ENCODE results near the gene COL4A1.

Gene COL4A1

DNA sequence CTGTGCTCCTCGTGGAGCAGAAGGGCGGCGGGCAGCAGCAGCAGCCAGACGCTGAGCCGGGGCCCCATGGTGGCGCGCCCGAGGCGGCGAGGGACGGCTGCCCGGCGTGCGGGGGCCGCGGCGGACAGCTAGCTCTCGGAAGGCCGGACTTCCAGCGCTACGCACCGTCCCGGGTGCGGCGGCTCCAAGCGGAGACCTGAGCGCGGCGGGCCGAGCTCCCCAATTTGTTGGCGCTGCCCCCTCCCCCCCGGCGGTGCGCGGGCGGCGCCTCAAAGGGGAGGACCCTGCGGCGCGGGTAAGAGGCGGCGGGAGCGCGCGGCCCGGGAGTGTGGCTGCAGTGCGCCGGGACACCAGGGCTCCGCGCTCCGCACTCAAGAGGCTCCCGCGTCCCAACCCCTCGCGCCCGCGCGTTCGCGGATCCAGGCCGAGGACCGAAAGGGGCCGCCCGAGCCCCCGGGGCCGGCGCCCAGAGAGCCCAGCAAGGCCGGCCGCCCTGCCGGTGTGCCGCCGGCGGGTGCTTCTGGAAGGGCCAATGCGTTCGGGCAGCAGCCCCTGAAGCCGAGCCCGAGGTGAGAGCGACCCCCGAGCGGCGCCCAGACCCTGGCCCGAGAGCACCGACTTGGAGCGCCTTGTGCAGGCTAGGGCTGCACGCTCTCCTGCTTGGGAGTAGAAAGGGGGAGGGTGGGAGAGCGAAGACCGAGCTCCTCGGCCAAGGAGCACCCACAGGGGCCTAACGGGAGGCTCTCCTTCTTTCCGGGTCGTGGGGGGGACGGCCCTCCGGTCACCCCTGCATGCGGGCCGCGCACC lies at the start of gene COL4A1, which contains the start of gene COL4A2:
COL4A1 (minus strand) TSS at position 198 of the 807 bp plus-strand sequence; CDS start at position 68, 130 bp downstream.
COL4A2 (plus strand) TSS at position 325 of the 807 bp plus-strand sequence. CDS start 620 bp downstream, outside the sequence.
- DNase-seq = no peak

DNA sequence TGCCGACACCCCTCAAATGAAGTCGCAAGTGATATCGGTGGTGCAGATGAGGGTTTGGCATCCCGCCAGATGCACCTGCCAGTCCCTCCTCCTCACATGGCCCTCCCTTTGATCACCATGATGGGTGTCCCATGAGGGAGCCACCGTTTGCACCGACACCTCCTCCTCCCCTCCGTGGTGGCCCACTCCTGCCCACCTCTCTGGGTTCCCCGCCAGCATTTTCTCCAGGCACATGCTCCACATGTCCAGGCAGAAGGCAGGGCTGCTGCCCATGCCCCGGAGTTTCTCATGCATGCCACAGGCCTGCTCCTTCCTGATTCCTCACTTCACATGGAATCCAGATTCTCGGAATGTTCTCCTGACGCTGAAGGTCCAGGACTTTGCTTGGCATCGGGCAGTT lies 49.4 kb upstream of the COL4A1 start:
- DNase-seq = no peak

- DNase-seq = no peak
Measured at GRCh38 chr13:110354715-110355473, 47.9 kb upstream of the COL4A1 start.

- DNase-seq = no peak
Measured at GRCh38 chr13:110354123-110354627, 47.2 kb upstream of the COL4A1 start.

DNA sequence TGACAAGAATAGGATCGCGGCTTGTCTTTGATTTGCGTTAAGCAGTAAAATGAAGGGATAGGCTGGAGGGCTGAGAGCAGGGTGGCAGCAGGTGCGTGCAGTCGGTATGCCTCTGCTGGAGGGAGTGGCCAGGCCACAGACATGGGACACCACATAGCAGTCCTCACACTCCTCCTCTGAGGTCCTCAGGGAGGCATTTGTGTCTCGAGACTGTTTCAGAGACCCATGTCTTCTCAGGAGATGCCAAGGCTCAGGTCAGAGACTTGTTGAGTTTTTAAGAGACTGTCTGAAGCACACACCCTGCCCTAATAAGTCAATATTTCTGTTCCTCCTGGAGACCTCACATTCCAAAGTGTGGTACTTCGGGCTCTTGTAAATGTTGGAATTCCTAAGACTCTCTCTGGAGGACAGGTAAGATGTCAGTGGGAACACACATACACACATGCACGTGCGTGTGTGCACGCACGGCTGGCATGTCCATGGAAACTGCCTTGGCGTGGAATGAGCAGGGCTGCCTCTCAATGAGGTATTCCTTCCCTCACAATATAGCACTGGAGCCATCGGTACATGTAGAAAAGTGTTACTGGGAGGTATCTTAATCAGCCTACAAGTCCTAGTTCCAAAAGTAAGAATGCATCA lies 46.5 kb upstream of the COL4A1 start:
- DNase-seq = no peak

- no peak for DNase-seq
Measured at GRCh38 chr13:110352735-110353134, 45.8 kb upstream of the COL4A1 start.

DNA sequence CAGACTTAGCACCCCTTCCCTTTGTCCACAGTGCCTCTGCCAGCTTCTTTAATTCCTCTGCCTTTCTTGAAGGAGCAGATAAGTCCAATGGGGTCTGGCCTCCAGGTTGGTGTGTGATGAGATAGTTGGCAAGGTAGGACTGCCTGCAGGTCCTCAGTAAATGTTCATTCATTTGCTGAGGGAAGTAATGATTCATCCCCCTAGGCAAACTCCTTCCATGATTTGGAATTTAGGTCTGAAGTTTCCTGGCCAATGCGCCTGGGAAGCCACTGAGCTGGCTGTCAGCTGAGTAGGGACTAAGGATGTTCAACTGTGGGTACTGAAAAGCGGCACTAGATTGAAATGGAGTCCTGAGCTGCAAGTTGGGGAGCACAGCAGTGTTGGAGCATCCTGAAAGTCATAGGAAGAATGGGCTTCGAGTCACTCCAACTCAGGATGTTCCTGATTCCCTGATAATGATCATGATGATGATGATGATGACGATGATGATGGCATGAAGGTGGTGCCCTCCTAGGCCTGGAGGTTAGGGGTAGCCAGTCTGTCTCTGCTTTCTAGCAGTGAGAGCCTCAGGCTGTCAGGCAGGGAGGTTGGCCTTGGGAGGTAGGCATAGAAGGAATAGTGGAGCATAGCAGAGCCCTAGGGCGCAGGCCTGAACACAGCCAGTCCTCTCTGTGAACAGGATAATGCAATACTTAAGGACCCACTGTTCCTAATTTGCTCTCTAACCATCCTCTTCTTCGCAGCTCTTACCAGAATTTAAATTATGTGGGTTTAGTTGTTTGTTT lies 44.9 kb upstream of the COL4A1 start:
- DNase-seq = no peak

DNA sequence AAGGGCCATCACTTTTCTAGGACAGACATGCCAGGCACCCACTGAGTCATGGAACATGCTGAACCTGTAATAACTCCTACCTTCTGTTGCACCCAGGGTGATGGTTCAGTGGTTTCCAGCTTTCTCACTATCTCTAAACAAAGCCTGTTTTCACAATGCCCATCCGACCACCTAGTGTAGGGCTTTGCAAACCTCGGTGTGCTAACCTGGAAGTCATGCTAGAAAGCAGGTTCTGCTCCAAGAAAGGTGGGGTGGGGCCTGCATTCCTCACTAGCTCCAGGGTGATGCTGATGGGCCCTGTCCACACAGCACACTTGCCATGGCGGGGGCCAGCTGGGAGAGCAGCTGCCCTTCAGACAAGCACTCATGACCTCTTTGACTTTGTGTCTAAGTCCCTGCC lies 43.6 kb upstream of the COL4A1 start:
- no peak for DNase-seq

DNA sequence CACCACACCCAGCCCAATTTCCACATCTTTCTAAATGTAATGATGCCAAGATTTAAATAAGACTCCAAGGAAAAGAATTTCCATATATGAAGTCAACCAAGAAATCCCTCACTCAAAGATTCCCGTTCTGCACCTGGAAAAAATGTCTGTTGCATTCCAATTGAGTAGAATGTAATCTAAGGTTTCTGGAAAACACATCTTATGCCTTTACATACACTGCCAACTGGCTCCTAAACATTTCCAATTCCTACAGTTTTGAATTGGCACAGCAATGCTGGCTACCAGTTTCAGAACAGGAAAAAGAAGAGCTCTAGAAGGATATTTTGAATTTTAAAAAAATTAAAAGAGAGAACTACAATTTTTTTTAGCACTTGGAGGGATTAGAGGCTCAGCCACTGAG lies 43.1 kb upstream of the COL4A1 start:
- DNase-seq = no peak

- no peak for DNase-seq
Measured at GRCh38 chr13:110349239-110349638, 42.3 kb upstream of the COL4A1 start.

DNA sequence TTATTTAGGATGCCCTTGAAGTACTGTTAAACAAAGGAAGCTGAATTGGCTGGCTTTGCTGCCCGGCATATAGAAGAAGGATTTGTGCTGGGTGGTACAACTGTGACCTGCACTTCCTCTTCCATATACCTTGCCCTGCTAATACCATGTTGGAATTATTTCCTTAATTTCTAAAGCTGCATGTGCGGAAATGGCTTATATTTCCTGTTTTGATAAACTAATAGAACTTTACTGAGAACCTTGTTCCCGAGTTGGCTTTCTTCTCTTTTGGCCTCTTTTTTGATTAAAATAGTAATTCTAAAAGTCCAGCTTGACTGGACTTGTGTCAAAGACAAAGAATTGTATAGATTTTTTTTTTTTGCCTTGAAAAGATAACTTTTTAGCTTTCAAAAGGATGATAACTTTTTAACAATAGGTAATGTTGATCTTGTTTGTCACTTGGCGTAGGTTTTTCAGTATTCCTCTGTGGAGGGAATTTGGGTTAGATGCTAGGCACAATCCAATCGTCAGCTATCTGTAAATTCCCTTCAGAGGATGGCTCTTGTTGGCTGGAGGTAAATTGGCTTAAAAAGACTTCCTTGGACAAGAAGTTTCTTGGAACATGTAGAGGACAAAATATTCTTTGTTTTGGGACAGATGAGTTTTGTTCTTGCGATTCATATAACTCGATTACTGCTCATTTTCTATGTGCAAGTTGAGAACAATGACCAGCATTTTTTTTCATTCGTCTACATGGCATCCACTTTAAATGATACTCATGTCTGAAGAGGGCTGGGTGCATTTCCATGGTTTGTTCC lies 41.5 kb upstream of the COL4A1 start:
- no peak for DNase-seq

DNA sequence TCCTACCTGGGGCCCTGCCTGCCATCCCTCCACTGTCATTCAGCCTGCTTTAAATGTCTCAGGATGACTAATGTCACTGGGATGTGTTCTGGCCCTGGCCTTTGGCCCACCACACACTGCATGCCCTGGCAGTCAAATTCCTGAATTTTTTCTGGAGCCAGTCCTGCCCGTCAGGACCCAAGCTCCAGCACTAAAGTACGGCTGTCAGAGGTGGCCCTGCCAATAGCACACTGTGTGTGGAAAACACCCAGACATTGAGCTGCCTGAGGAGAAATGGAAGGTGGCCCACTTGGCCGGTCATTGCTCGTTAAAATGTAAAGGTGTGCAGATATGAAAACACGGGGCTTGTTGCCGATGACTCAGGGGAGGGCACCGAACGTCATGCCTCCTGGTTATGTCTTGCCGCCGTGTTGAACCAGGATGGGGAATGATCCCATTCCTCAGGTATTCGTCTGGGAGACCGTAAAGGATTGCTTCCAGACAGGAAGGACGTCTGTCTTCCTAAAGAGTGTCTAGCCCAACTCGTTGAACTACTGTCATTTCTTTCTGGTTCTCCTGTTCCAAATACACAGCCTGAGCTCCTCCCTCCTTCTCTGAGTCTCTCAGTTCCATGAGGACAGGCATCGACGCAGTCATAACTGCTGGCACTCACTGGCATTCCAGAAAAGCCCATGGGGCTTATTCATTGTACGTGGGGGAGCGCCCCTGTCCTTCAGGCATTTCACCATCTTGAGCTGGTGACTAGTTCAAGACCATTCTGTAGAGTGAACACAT lies 40.8 kb upstream of the COL4A1 start:
- DNase-seq = no peak

DNA sequence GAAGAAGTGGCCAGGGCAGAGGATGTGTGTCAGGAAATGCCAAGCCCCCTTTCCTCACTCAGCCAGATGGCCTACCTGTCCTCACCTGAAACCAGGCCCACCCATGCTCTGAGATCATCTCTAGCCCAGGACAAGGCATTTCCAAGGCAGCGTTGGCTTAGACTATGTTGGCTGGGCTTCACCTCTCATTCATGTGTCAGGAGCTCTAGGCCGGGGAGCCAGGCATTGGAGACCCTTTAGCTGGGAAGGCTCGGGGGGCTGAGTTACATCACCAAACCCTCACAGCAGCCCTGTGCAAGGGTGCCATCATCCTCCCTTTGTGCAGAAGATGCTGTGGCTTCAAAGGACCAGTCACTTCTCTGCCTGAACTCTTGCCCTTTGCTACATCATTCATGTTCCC lies 40.1 kb upstream of the COL4A1 start:
- no peak for DNase-seq

DNA sequence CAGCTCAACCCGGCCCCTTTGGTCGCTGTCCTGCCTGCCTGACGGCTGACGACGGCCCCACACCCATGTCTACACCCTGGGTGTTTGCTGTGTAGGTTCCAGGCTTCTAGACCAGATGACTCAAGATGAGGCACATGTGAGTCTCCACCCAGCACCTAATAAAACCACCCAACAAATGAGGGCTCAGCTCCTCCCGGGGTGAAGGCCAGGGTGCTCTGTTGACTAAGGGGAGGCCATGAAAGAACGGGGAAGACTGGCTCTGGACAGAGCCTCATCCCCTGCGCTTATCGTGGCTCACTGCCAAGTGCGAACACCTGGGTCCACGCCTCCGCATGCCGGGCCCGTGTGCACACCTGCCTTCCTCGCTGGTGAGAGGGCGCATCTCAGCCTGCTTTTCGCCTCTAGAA lies 39.7 kb upstream of the COL4A1 start:
- DNase-seq = no peak

DNA sequence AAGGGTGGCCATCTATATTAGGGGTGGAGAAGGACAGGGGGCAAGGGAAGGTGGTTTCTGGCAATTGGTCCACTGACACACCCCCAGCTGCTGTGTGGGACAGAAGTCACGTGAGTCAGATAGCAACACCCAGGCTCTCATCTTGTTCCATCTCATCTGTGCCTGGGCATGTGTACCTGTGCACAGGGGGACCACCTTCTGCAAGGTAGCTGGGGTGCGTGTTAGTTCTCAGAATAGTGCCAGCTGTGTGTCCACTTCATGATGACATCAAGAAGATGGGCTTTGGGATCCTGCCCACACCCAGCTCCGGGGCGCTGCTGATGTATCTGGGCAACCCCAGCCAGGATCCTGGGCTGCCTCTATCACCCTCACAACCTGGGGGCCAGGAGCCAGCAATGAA lies 38.7 kb upstream of the COL4A1 start:
- DNase-seq = no peak

DNA sequence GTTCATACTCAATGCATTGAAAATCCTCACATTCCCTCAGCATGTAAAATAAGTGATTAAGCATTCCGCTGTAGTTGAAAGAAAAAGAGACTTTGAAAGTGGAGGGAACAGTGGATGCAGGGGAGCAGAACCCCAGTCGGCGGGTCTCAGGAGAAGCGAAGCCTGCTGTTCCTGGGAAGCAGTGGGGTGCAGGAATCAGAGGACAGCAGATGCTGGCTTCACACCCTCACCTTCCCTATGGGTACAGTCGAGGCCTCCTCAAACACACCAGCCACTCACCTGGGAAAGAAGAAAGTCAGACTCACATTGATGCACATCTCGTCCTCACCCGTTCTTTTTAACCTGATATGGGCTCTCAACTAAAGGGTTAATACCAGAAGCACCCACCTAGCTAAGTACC lies 38.3 kb upstream of the COL4A1 start:
- DNase-seq = no peak

- no peak for DNase-seq
Measured at GRCh38 chr13:110344320-110344719, 37.4 kb upstream of the COL4A1 start.

DNA sequence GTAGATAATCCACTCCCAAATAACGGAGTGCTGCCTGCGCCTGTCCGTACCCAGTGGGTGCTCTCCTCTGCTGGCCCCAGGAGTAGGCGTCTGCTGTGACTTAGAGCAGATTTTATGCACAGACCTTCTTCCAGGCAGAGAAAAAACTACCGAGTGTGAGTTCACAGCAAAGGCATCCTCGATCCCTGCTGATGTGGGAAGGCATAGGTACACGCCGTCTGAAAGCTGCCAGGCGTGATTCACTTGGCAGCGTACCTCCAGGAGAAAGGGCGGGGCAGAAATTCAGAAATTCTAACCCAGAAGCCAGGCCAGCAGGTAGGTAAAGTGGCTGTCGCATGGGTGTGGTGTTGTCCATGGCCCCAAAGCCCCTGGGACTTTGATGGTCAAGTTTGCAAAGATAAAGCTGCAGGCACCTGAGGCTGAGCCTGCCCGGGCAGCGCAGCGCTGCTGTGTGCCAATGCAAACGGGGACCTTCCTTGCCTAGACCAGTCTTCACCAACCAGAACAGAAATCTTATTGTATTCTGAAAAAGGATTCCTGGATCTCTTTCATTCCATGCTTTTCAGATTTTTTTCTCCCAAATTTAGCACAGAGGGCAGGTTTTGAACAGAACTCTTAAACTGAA lies 36.4 kb upstream of the COL4A1 start:
- DNase-seq = no peak

DNA sequence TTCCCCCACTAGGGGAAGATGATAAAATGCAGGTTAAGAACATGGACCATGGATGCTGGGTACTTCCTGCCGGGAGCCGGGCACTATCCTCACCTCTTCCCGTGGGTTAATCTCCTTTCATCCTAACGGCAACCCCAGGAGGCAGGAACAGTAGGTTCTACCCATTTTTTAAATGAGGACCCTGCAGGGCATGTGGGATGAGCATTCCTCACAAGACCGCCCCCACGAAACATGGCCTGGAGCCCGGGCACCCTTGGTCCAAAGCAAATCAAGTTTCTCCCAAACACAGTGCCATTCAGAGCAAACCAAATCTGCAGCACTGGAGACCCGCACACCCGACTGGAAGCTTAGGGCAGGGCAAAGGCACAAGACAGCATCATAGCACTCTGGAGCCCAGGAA lies 35.5 kb upstream of the COL4A1 start:
- DNase-seq = no peak

- DNase-seq = no peak
Measured at GRCh38 chr13:110341445-110342244, 34.7 kb upstream of the COL4A1 start.

Data from activated naive CD4-positive, alpha-beta T cell treated with anti-CD3 and anti-CD28 coated beads, Interleukin-2, amount 50 U/mL, for 16 hours (primary cell).